Putamen (tissue), 1 donor: ENCODE data around the gene AFAP1.
"Not testable (repeated sequence)": the region's sequence is repeated elsewhere in the genome, so short reads cannot be mapped to it uniquely, and the experiment has no call there.

Experiments used
- DNase-seq: peaks from one replicate; pipeline ENCODE4 v3.0.0-alpha.2; 2016; ENCODE audit warnings: low spot score

Gene AFAP1

GRCh38 chr4:7945709-7946380 lies 6.2 kb upstream of the AFAP1 start:
- DNase-seq: no peak

- no peak for DNase-seq
These were observed 5.0 kb upstream of the AFAP1 start for GRCh38 chr4:7944599-7945220.

GRCh38 chr4:7943688-7944087 lies 4.0 kb upstream of the AFAP1 start:
- not testable (repeated sequence) for DNase-seq

- no peak for DNase-seq
These were observed 3.5 kb upstream of the AFAP1 start for GRCh38 chr4:7943211-7943610.

GRCh38 chr4:7941965-7942496 lies 2.4 kb upstream of the AFAP1 start:
- no peak for DNase-seq

GRCh38 chr4:7941111-7941964 lies 1.7 kb upstream of the AFAP1 start:
- no peak for DNase-seq

GRCh38 chr4:7938609-7939376 lies 868 bp downstream of the AFAP1 start:
- DNase-seq: no peak

- DNase-seq: no peak
These were observed 1.4 kb downstream of the AFAP1 start for GRCh38 chr4:7938266-7938608.

- no peak for DNase-seq
These were observed 2.7 kb downstream of the AFAP1 start for GRCh38 chr4:7937006-7937405.

- DNase-seq: no peak
These were observed 5.8 kb downstream of the AFAP1 start for GRCh38 chr4:7933651-7934510.

- no peak for DNase-seq
These were observed 7.4 kb downstream of the AFAP1 start for GRCh38 chr4:7932287-7932686.

- peak; percentile 38 for DNase-seq
These were observed 10.3 kb downstream of the AFAP1 start for GRCh38 chr4:7929118-7929951.

GRCh38 chr4:7928711-7929110 lies 10.9 kb downstream of the AFAP1 start:
- DNase-seq: no peak

GRCh38 chr4:7926822-7927221 lies 12.8 kb downstream of the AFAP1 start:
- DNase-seq: no peak

- DNase-seq: no peak
These were observed 15.1 kb downstream of the AFAP1 start for GRCh38 chr4:7924570-7924969.

GRCh38 chr4:7924163-7924562 lies 15.5 kb downstream of the AFAP1 start:
- no peak for DNase-seq

- DNase-seq: no peak
These were observed 17.2 kb downstream of the AFAP1 start for GRCh38 chr4:7922466-7922865.

- no peak for DNase-seq
These were observed 20.7 kb downstream of the AFAP1 start for GRCh38 chr4:7918981-7919380.

- not testable (repeated sequence) for DNase-seq
These were observed 21.5 kb downstream of the AFAP1 start for GRCh38 chr4:7918187-7918586.

- no peak for DNase-seq
These were observed 22.0 kb downstream of the AFAP1 start for GRCh38 chr4:7917669-7918068.
